Activated CD4-positive, alpha-beta T cell treated with anti-CD3 and anti-CD28 coated beads, Interleukin-2, Interleukin-4, amounts not matched to agents 100 ng/mL and 50 ng/mL, durations not matched to agents 16 hours and 8 hours (primary cell): ENCODE data around the gene NOL12.
"Not testable (repeated sequence)": the region's sequence is repeated elsewhere in the genome, so short reads cannot be mapped to it uniquely, and the experiment has no call there.

ENCODE experiments used
- DNase-seq: peaks from one replicate; pipeline ENCODE4 v3.0.0-alpha.2; 2020; ENCODE audit warnings: low spot score

NOL12 gene

GRCh38 chr22:37686002-37686982 is at the start of gene NOL12:
NOL12 (plus strand) TSS chr22:37686343; CDS start chr22:37686393, 50 bp downstream.
- peak; percentile 82 for DNase-seq

GRCh38 chr22:37636949-37637273 is 49.2 kb upstream of the NOL12 start:
- no peak for DNase-seq

- peak; percentile 58 for DNase-seq
These were observed 47.6 kb upstream of the NOL12 start for GRCh38 chr22:37638391-37639069.

- DNase-seq: peak; percentile 55
These were observed 46.9 kb upstream of the NOL12 start, which contains the start of gene SH3BP1 for GRCh38 chr22:37639070-37639760. SH3BP1 (plus strand) TSS chr22:37639669; CDS start chr22:37639788, 119 bp downstream.

- DNase-seq: no peak
These were observed 46.2 kb upstream of the NOL12 start for GRCh38 chr22:37639771-37640590.

GRCh38 chr22:37640591-37641560 is 45.3 kb upstream of the NOL12 start:
- DNase-seq: no peak

GRCh38 chr22:37641561-37641949 is 44.6 kb upstream of the NOL12 start:
- DNase-seq: no peak

GRCh38 chr22:37643225-37643847 is 42.8 kb upstream of the NOL12 start:
- DNase-seq: peak; percentile 89

- no peak for DNase-seq
These were observed 38.8 kb upstream of the NOL12 start for GRCh38 chr22:37647317-37647716.

GRCh38 chr22:37647928-37648327 is 38.2 kb upstream of the NOL12 start:
- DNase-seq: no peak

- no peak for DNase-seq
These were observed 35.5 kb upstream of the NOL12 start for GRCh38 chr22:37650463-37651136.

GRCh38 chr22:37654563-37655251 is 31.4 kb upstream of the NOL12 start:
- no peak for DNase-seq

- DNase-seq: no peak
These were observed 30.9 kb upstream of the NOL12 start for GRCh38 chr22:37655252-37655563.

- not testable (repeated sequence) for DNase-seq
These were observed 29.6 kb upstream of the NOL12 start for GRCh38 chr22:37656583-37656982.

- DNase-seq: no peak
These were observed 28.5 kb upstream of the NOL12 start for GRCh38 chr22:37657590-37658132.

- peak; percentile 99 for DNase-seq
These were observed 27.7 kb upstream of the NOL12 start, which contains the start of gene PDXP for GRCh38 chr22:37658133-37659065. PDXP (plus strand) TSS chr22:37658723; CDS start chr22:37658783, 60 bp downstream.
